GM18951 (cell line): ENCODE measurements around the gene AFF3.
"Not testable (repeated sequence)": the region's sequence is repeated elsewhere in the genome, so short reads cannot be mapped to it uniquely, and the experiment has no call there.

Experiments used
- POLR2A ChIP-seq: IDR thresholded peaks from 4 replicates; pipeline ENCODE4 v1.6.1; 2011; ENCODE audit warnings: mild to moderate bottlenecking; ENCODE audit not compliant: insufficient read length, insufficient read depth; ENCODE audit errors: extremely low read depth
- in situ Hi-C: fragments of 300-500 bp; cut with MboI; formaldehyde crosslinking; loops from one replicate; pipeline ENCODE4 v1.12.0; 2022; ENCODE audit warnings: low sequenced_read_pairs, mixed read lengths, inconsistent platforms; ENCODE audit not compliant: unreplicated experiment

Gene AFF3

GRCh38 chr2:99771681-99772333, 370.6 kb downstream of the AFF3 start:
- TF ChIP-seq POLR2A: no peak

GRCh38 chr2:99770876-99771275, 371.5 kb downstream of the AFF3 start:
- TF ChIP-seq POLR2A: no peak
- in situ Hi-C loops: no loop called here

More at GRCh38 chr2:99771681-99772333, 370.6 kb downstream of the AFF3 start:
- in situ Hi-C loops: no loop called here

GRCh38 chr2:99765731-99766318, 376.6 kb downstream of the AFF3 start:
- no peak for TF ChIP-seq POLR2A
- in situ Hi-C loops: no loop called here

- TF ChIP-seq POLR2A: no peak
- in situ Hi-C loops: no loop called here
Observed at GRCh38 chr2:99763764-99764163, 378.6 kb downstream of the AFF3 start.

GRCh38 chr2:99762714-99763113, 379.7 kb downstream of the AFF3 start:
- in situ Hi-C loops: no loop called here

GRCh38 chr2:99757611-99758114, 384.7 kb downstream of the AFF3 start:
- TF ChIP-seq POLR2A: no peak
- in situ Hi-C loops: no loop called here

More at GRCh38 chr2:99762714-99763113, 379.7 kb downstream of the AFF3 start:
- no peak for TF ChIP-seq POLR2A

- in situ Hi-C loops: no loop called here
- TF ChIP-seq POLR2A: no peak
Observed at GRCh38 chr2:99756059-99756458, 386.3 kb downstream of the AFF3 start.

GRCh38 chr2:99754210-99754609, 388.2 kb downstream of the AFF3 start:
- in situ Hi-C loops: no loop called here
- no peak for TF ChIP-seq POLR2A

- in situ Hi-C loops: no loop called here
- TF ChIP-seq POLR2A: no peak
Observed at GRCh38 chr2:99753505-99753904, 388.9 kb downstream of the AFF3 start.

GRCh38 chr2:99748344-99748743, 394.0 kb downstream of the AFF3 start:
- in situ Hi-C loops: no loop called here
- TF ChIP-seq POLR2A: no peak

- TF ChIP-seq POLR2A: no peak
- in situ Hi-C loops: no loop called here
Observed at GRCh38 chr2:99747842-99748241, 394.5 kb downstream of the AFF3 start.

- in situ Hi-C loops: no loop called here
- TF ChIP-seq POLR2A: no peak
Observed at GRCh38 chr2:99743146-99743545, 399.2 kb downstream of the AFF3 start.

- in situ Hi-C loops: no loop called here
- no peak for TF ChIP-seq POLR2A
Observed at GRCh38 chr2:99737537-99737936, 404.9 kb downstream of the AFF3 start.

GRCh38 chr2:99735753-99736152, 406.6 kb downstream of the AFF3 start:
- no peak for TF ChIP-seq POLR2A
- in situ Hi-C loops: no loop called here

GRCh38 chr2:99735314-99735713, 407.1 kb downstream of the AFF3 start:
- in situ Hi-C loops: not testable (repeated sequence)
